HG03025 (cell line): Measurements from ENCODE around the gene DMAC2.
"Not testable (repeated sequence)": the region's sequence is repeated elsewhere in the genome, so short reads cannot be mapped to it uniquely, and the experiment has no call there.

ENCODE experiments used
- ATAC-seq: cut with Tn5 transposase; IDR thresholded peaks from one replicate; pipeline ENCODE4 v1.9.1; 2021; ENCODE audit warnings: mild to moderate bottlenecking, moderate library complexity; ENCODE audit not compliant: unreplicated experiment, low FRiP score

The DMAC2 gene

GRCh38 chr19:41403181-41403970 lies 36.3 kb downstream of the DMAC2 start:
- no peak for ATAC-seq

GRCh38 chr19:41402010-41402409 lies 37.7 kb downstream of the DMAC2 start:
- no peak for ATAC-seq

- no peak for ATAC-seq
Measured at GRCh38 chr19:41401483-41401882, 38.2 kb downstream of the DMAC2 start.

GRCh38 chr19:41399525-41399924 lies 40.2 kb downstream of the DMAC2 start:
- ATAC-seq: no peak

- no peak for ATAC-seq
Measured at GRCh38 chr19:41399091-41399490, 40.6 kb downstream of the DMAC2 start.

- ATAC-seq: no peak
Measured at GRCh38 chr19:41398598-41398997, 41.1 kb downstream of the DMAC2 start.

GRCh38 chr19:41398050-41398418 lies 41.7 kb downstream of the DMAC2 start:
- no peak for ATAC-seq

- peak; percentile 77 for ATAC-seq
Measured at GRCh38 chr19:41397086-41398049, 42.3 kb downstream of the DMAC2 start, which contains the start of the genes BCKDHA and EXOSC5. Gene BCKDHA (plus strand): TSS chr19:41397818. CDS start chr19:41397828, 10 bp downstream. Gene EXOSC5 (minus strand): TSS chr19:41397359. CDS start chr19:41397328, 31 bp downstream.

GRCh38 chr19:41395355-41395754 lies 44.4 kb downstream of the DMAC2 start:
- ATAC-seq: no peak

GRCh38 chr19:41392775-41393174 lies 46.9 kb downstream of the DMAC2 start:
- ATAC-seq: no peak

GRCh38 chr19:41391618-41392017 lies 48.1 kb downstream of the DMAC2 start:
- no peak for ATAC-seq

- no peak for ATAC-seq
Measured at GRCh38 chr19:41386442-41386841, 53.3 kb downstream of the DMAC2 start.

GRCh38 chr19:41384351-41384750 lies 55.4 kb downstream of the DMAC2 start:
- ATAC-seq: no peak

GRCh38 chr19:41381536-41381935 lies 58.2 kb downstream of the DMAC2 start:
- not testable (repeated sequence) for ATAC-seq
